Measurements from ENCODE around the gene TRAF3IP1. TPM values are rescaled to one million over a fixed set of nuclear protein-coding genes. Genes with fewer than 3 reads are reported as not detected.

Gene TRAF3IP1
- total RNA-seq, 1 experiment from 2014 or later = 8.2 TPM

- ChIA-PET POLR2A (ENCODE audit: unreplicated experiment) (no interaction called here), CTCF (no interaction called here)
- H3K9me2 ChIP-seq (replicated peaks; ENCODE audit: low read length) = no peaks in the 10 kb centered on the region
- no peaks in the 10 kb centered on the region for H4K20me1 ChIP-seq (ENCODE audit: low read length)
- H3K36me3 ChIP-seq (ENCODE audit: low read depth, low read length) = no peaks in the 10 kb centered on the region
- H3K27ac ChIP-seq (ENCODE audit: low read length) = no peak overlapping the region
- H3F3A ChIP-seq (ENCODE audit: low read length, unreplicated experiment) = no peaks in the 10 kb centered on the region
- BruUV-seq (replicated peaks) = no TSS peak
- TF ChIP-seq CTCF (conservative IDR thresholded peaks at IDR 0.05; ENCODE audit: low read depth, low read length) (no peak), EZH2phosphoT487 (IDR thresholded peaks at IDR 0.05; ENCODE audit: borderline replicate concordance, low read length) (no peak), EZH2 (IDR thresholded peaks at IDR 0.05; ENCODE audit: low read length, unreplicated experiment) (no peak)
- H3K9me3 ChIP-seq (ENCODE audit: low read length) = no peaks in the 10 kb centered on the region
- no peaks in the 10 kb centered on the region for H3K79me2 ChIP-seq (ENCODE audit: low read length)
- no peak overlapping the region for H2AFZ ChIP-seq (ENCODE audit: low read length)
- no peaks in the 10 kb centered on the region for H3K27me3 ChIP-seq (ENCODE audit: low read length)
- intact Hi-C loops (cut with micrococcal nuclease) = no loop called here
- no peak overlapping the region for H3K4me3 ChIP-seq (ENCODE audit: low read length)
- ATAC-seq = no peak
- no peak overlapping the region for H3K4me2 ChIP-seq (ENCODE audit: low read length)
- no peak for DNase-seq
- no peak overlapping the region for H3K9ac ChIP-seq (ENCODE audit: low read length)
- no peaks in the 10 kb centered on the region for H3K4me1 ChIP-seq (ENCODE audit: insufficient read depth, low read length)
Measured at GRCh38 chr2:238406221-238406997, 86.1 kb downstream of the TRAF3IP1 start.

GRCh38 chr2:238406998-238407285 is 86.6 kb downstream of the TRAF3IP1 start:
- POLR2A ChIA-PET (ENCODE audit: unreplicated experiment) = no interaction called here
- H3K4me2 ChIP-seq (ENCODE audit: low read length) = no peak overlapping the region
- H3K9me2 ChIP-seq (replicated peaks; ENCODE audit: low read length) = no peaks in the 10 kb centered on the region
- no peaks in the 10 kb centered on the region for H3K4me1 ChIP-seq (ENCODE audit: insufficient read depth, low read length)
- CTCF ChIA-PET = no interaction called here
- no peak overlapping the region for H3K27ac ChIP-seq (ENCODE audit: low read length)
- TF ChIP-seq EZH2phosphoT487 (IDR thresholded peaks at IDR 0.05; ENCODE audit: borderline replicate concordance, low read length) = no peak
- no peak for TF ChIP-seq CTCF (conservative IDR thresholded peaks at IDR 0.05; ENCODE audit: low read depth, low read length)
- TF ChIP-seq EZH2 (IDR thresholded peaks at IDR 0.05; ENCODE audit: low read length, unreplicated experiment) = no peak
- BruUV-seq (replicated peaks) = no TSS peak
- ATAC-seq = no peak
- H3K36me3 ChIP-seq (ENCODE audit: low read depth, low read length) = no peaks in the 10 kb centered on the region
- no peaks in the 10 kb centered on the region for H3K9me3 ChIP-seq (ENCODE audit: low read length)
- H3K4me3 ChIP-seq (ENCODE audit: low read length) = no peak overlapping the region
- intact Hi-C loops (cut with micrococcal nuclease) = no loop called here
- no peak overlapping the region for H2AFZ ChIP-seq (ENCODE audit: low read length)
- no peak overlapping the region for H3K9ac ChIP-seq (ENCODE audit: low read length)
- H3K27me3 ChIP-seq (ENCODE audit: low read length) = no peaks in the 10 kb centered on the region
- no peak for DNase-seq
- H4K20me1 ChIP-seq (ENCODE audit: low read length) = no peaks in the 10 kb centered on the region
- H3K79me2 ChIP-seq (ENCODE audit: low read length) = no peaks in the 10 kb centered on the region
- no peaks in the 10 kb centered on the region for H3F3A ChIP-seq (ENCODE audit: low read length, unreplicated experiment)

DNA sequence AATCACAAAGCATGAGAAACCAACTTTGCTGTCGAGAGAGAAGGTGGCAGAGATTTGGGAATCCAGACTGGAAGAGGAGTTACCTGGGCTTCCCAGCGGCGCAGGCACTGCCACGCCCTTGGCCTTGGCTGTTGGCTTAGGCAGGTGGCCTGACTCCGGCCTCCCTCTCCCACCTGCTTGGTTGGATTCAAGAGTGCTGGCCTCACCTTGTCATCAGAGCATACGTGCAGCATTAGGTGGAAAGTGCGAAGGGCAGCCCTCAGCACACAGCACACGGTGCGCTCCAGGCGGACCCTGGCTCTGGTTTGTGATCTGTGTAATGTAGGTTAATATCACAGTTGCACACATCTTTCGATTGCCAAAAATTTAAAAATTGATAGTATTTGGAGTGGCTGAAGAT is 87.2 kb downstream of the TRAF3IP1 start:
- Histone ChIP-seq H3K9me2 (replicated peaks; ENCODE audit: low read length) (no peaks in the 10 kb centered on the region), H3K27ac (ENCODE audit: low read length) (no peak overlapping the region), H3K36me3 (ENCODE audit: low read depth, low read length) (no peaks in the 10 kb centered on the region), H3K79me2 (ENCODE audit: low read length) (no peaks in the 10 kb centered on the region), H3K4me1 (ENCODE audit: insufficient read depth, low read length) (no peaks in the 10 kb centered on the region), H3F3A (ENCODE audit: low read length, unreplicated experiment) (no peaks in the 10 kb centered on the region), H3K4me3 (ENCODE audit: low read length) (no peak overlapping the region), H2AFZ (ENCODE audit: low read length) (no peak overlapping the region), H3K27me3 (ENCODE audit: low read length) (no peaks in the 10 kb centered on the region), H3K9ac (ENCODE audit: low read length) (no peak overlapping the region), H3K4me2 (ENCODE audit: low read length) (no peak overlapping the region), H3K9me3 (ENCODE audit: low read length) (no peaks in the 10 kb centered on the region), H4K20me1 (ENCODE audit: low read length) (no peaks in the 10 kb centered on the region)
- no TSS peak for BruUV-seq (replicated peaks)
- intact Hi-C loops (cut with micrococcal nuclease) = no loop called here
- DNase-seq = no peak
- ATAC-seq = no peak
- TF ChIP-seq EZH2 (IDR thresholded peaks at IDR 0.05; ENCODE audit: low read length, unreplicated experiment) (no peak), EZH2phosphoT487 (IDR thresholded peaks at IDR 0.05; ENCODE audit: borderline replicate concordance, low read length) (no peak), CTCF (conservative IDR thresholded peaks at IDR 0.05; ENCODE audit: low read depth, low read length) (no peak)
- CTCF ChIA-PET = no interaction called here
- POLR2A ChIA-PET (ENCODE audit: unreplicated experiment) = no interaction called here
